Right atrium auricular region (tissue), 2 donors: Measurements from ENCODE around the gene PCDH9. TPM values are rescaled to one million over a fixed set of nuclear protein-coding genes. Genes with fewer than 3 reads are reported as not detected.

Experiments used
- DNase-seq: peaks from one replicate; pipeline ENCODE4 v3.0.0-alpha.2; 2019; ENCODE audit warnings: low spot score
- H3K27ac ChIP-seq, 2 donors: fragments of 200-600 bp; sonication (generic); 1 replicate in 1 of 2; 2 replicates in 1 of 2; pipeline ENCODE4 v1.5.1; 2016 to 2019
- H3K27me3 ChIP-seq, 2 donors: fragments of 200-600 bp; sonication (generic); one replicate each; pipeline versions ENCODE4 v1.5.1 to v1.6.0; 2017 to 2019
- H3K36me3 ChIP-seq: fragments of 200-600 bp; sonication (generic); one replicate; pipeline ENCODE4 v1.5.1; 2016
- H3K4me1 ChIP-seq, 2 donors: fragments of 200-600 bp; sonication (generic); one replicate each; pipeline versions ENCODE4 v1.5.1 to v1.6.0; 2017 to 2019
- H3K4me3 ChIP-seq, 2 donors: fragments of 200-600 bp; sonication (generic); 1 replicate in 1 of 2; 2 replicates in 1 of 2; pipeline ENCODE4 v1.5.1; 2017 to 2019; ENCODE audit warnings: mild to moderate bottlenecking in 1 of 2, moderate library complexity in 1 of 2
- H3K9me3 ChIP-seq, 2 donors: fragments of 200-600 bp; sonication (generic); one replicate each; pipeline ENCODE4 v1.5.1; 2019
- CTCF ChIP-seq, 2 donors: fragments of 200-600 bp; sonication (generic); IDR thresholded peaks; one replicate each; pipeline ENCODE4 v1.5.1; 2019; ENCODE audit warnings: antibody characterized with exemption in 2 of 2
- total RNA-seq, 2 donors: library from RNA; depleted of rRNA; stranded (reverse); fragments of >200 nt; gene quantifications; one replicate each; pipeline ENCODE4 v1.1.0, GENCODE V29; 2016

Gene PCDH9
- total RNA-seq, 2 donors from 2014 or later, result 19.4 to 28.7 TPM

- Histone ChIP-seq H3K36me3 (no peaks in the 10 kb centered on the region), H3K9me3 (no peaks in the 10 kb centered on the region), H3K27ac (no peak overlapping the region), H3K27me3 (no peaks in the 10 kb centered on the region), H3K4me3 (no peak overlapping the region), H3K4me1 (peaks cover 0 to 16% of the 10 kb centered on the region in 2 donors)
- DNase-seq, result no peak
- TF ChIP-seq CTCF (IDR thresholded peaks at IDR 0.05), result no peak
Observed at GRCh38 chr13:66807251-66807650, 422.9 kb downstream of the PCDH9 start.

GRCh38 chr13:66805657-66806056, 424.5 kb downstream of the PCDH9 start:
- Histone ChIP-seq H3K4me1 (peaks cover 0 to 16% of the 10 kb centered on the region in 2 donors), H3K36me3 (no peaks in the 10 kb centered on the region), H3K27ac (no peak overlapping the region), H3K9me3 (no peaks in the 10 kb centered on the region), H3K4me3 (no peak overlapping the region), H3K27me3 (no peaks in the 10 kb centered on the region)
- no peak for TF ChIP-seq CTCF (IDR thresholded peaks at IDR 0.05)
- no peak for DNase-seq

- no peak overlapping the region for H3K4me3 ChIP-seq
- no peak for TF ChIP-seq CTCF (IDR thresholded peaks at IDR 0.05)
- H3K27ac ChIP-seq, result no peak overlapping the region
- H3K36me3 ChIP-seq, result no peaks in the 10 kb centered on the region
- no peaks in the 10 kb centered on the region for H3K27me3 ChIP-seq
- peaks cover 0 to 16% of the 10 kb centered on the region in 2 donors for H3K4me1 ChIP-seq
- H3K9me3 ChIP-seq, result no peaks in the 10 kb centered on the region
- no peak for DNase-seq
Observed at GRCh38 chr13:66803808-66804456, 426.2 kb downstream of the PCDH9 start.

GRCh38 chr13:66803013-66803807, 426.9 kb downstream of the PCDH9 start:
- Histone ChIP-seq H3K9me3 (no peaks in the 10 kb centered on the region), H3K27ac (no peak overlapping the region), H3K4me3 (no peak overlapping the region), H3K4me1 (peaks cover 0 to 16% of the 10 kb centered on the region in 2 donors), H3K36me3 (no peaks in the 10 kb centered on the region), H3K27me3 (no peaks in the 10 kb centered on the region)
- DNase-seq, result no peak
- no peak for TF ChIP-seq CTCF (IDR thresholded peaks at IDR 0.05)

GRCh38 chr13:66795636-66796035, 434.5 kb downstream of the PCDH9 start:
- no peak overlapping the region for H3K27ac ChIP-seq
- no peaks in the 10 kb centered on the region for H3K27me3 ChIP-seq
- no peak for TF ChIP-seq CTCF (IDR thresholded peaks at IDR 0.05)
- DNase-seq, result no peak
- H3K36me3 ChIP-seq, result no peaks in the 10 kb centered on the region
- H3K9me3 ChIP-seq, result no peaks in the 10 kb centered on the region
- H3K4me1 ChIP-seq, result no peaks in the 10 kb centered on the region
- H3K4me3 ChIP-seq, result no peak overlapping the region
